ENCODE measurements around the gene BANK1.

Gene BANK1
- 0 to 0.24 reads per million in 2 donors for total RNA-seq

- DNase-seq = no peak
These were observed at the start of gene BANK1 for GRCh38 chr4:101790521-101791181. BANK1 (plus strand) TSS chr4:101790730; CDS start chr4:101790881, 151 bp downstream.

DNA sequence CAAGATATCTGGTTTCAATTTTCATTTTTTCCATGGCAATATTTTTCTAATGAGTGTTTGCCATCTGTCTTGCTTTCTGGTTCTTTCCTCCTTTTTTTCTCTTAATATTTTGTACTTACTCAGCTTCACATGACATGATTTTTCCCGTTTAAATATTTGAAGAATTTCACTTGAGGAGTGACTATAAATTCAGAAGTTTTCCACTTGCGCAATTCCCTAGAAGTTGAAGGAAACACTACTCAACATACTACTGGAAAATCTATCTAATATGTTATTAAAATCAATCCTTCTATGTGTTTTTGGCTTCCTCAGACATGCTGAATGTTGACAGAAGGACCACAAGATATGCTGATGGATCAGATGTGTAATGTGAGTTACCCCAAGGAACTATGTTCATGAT is 36.8 kb upstream of the BANK1 start:
- DNase-seq = no peak

DNA sequence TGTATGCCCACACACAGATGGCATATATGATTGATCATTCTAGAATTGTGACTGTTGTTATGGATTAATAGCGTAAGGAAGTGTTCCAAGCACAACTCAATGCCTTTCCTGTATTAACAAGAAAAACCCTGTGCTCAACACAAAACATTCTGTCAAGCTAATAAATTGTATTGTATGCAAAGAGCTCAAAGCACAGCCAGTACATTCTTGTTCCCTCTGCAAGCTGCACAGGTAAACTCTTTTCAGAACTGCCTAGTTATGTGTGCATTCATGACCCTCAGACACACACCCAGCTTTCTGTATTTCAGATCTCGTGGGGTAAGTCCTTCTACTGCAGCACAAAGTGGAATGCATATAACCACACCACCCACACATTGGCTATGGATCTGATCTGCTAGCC is 34.3 kb upstream of the BANK1 start:
- DNase-seq = no peak

GRCh38 chr4:101761405-101761804 is 29.1 kb upstream of the BANK1 start:
- DNase-seq = no peak

GRCh38 chr4:101762025-101762424 is 28.5 kb upstream of the BANK1 start:
- no peak for DNase-seq

GRCh38 chr4:101762534-101762933 is 28.0 kb upstream of the BANK1 start:
- no peak for DNase-seq

DNA sequence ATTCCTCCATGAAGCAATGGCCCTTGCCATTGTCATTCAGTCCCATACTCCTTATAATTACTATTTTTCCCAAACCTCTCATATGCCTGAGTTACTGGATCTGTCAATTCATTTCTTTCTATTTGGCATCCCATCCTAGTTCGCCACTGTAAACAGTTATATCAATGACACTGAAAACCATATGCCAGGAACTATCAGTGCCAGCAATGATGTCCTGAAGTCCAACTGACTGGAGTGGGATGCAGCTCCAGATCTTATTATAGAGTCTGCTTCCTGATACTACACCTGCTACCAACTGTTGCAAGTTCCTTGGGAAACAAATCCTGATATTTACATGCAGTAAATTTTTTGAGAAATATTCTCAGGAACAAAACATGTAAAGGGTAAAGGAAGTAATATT is 27.0 kb upstream of the BANK1 start:
- no peak for DNase-seq

DNA sequence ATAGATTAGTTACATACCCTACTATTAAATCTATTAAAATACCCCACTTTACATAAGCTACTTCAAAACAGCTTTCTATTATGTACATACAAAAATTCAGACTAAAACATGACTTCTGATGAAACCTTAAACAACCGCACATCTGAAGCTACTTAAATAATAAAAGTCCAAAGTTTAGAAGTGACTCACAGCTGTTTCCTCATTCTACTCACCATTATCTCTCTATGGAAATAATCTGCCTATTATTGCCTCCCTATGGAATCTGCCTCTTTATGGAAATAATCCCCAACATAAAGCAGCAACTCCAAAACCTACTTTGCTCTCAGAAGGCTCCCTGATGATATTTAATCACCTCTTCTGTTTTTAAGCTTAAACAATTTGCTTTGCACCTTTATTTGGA is 15.7 kb upstream of the BANK1 start:
- DNase-seq = no peak

DNA sequence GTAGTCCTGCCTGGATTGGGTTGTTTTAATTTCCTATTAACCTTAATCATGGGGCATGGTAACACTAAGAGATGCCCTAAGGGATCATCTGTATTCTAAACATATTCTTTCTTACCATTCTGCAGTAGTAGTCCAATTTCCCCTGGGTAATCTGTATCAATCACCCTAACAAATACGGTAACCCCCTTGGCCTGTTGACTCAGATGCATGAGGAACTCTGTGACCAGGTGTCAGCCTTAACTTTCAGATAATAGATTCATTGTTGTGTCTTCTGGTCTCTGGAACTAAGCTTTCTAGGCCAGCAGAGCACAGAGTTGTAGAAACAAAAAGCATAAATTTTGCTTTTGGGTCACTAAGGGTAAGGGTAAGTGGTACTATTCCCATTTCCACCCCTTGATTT is 13.1 kb upstream of the BANK1 start:
- DNase-seq = no peak

DNA sequence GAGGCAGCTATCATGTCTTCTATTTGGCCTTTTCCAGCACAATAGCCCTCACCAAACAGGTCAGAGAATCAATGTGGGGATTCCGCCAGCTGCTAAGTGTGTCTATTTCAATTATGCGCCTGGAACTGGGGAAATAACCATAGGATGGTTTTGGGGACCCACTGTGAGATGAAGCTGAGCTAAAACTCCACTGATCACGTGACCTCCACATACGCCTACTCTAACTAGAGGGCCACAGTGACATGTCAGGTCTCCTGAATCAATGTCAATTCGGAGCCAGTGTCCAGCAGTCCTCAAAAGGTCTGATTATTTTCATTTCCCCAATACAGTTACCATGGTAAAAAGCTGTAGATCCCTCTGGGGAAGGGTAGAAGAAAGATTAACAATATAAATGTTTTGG is 10.2 kb upstream of the BANK1 start:
- DNase-seq = no peak

DNA sequence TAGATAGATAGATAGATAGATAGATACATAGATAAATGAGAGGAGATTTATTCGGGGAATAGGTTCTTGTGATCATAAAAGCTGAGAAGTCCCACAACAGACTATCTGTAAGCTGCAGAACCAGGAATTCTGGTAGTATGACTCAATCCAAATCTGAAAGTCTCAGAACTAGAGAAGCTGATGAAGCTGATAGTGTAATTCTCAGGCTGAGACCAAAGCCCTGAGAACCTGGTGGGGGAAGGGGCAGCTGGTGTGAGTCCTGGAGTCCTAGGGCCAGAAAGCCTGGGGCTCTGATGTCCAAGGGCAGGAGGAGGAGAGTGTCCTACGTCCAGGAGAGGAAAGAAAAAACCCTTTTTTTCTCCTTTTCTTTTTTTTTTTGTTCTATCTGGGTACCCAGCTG is 8.0 kb upstream of the BANK1 start:
- DNase-seq = no peak

- no peak for DNase-seq
These were observed 5.6 kb upstream of the BANK1 start for GRCh38 chr4:101784957-101785356.

GRCh38 chr4:101785486-101785885 is 5.0 kb upstream of the BANK1 start:
- no peak for DNase-seq

GRCh38 chr4:101787701-101788316 is 2.7 kb upstream of the BANK1 start:
- DNase-seq = no peak

- DNase-seq = no peak
These were observed 640 bp downstream of the BANK1 start for GRCh38 chr4:101791182-101791558.

DNA sequence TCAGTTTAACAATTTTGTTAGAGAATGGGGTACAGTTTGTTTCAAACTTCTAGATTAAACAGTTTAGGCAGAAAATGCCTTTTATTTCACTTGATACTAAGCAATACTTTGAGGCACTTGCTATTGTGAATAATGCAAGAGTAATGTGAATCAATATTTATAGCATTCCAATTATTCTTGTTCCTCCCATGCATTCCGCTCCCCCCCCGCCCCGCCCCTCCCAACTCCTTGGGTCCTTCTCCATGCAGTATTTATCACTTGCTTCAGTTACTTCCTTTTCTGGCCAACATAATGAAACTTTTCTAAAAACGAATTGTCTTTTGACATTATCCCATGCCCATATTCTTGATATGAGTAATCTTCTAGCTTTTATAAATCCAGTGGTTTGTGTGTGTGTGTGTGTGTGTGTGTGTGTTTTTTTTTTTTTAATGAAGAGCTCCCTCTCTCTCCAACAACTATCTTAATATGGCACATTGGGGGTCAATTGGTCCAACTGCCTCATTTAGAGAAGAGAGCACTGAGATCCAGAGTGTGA is 1.6 kb downstream of the BANK1 start:
- DNase-seq = no peak

DNA sequence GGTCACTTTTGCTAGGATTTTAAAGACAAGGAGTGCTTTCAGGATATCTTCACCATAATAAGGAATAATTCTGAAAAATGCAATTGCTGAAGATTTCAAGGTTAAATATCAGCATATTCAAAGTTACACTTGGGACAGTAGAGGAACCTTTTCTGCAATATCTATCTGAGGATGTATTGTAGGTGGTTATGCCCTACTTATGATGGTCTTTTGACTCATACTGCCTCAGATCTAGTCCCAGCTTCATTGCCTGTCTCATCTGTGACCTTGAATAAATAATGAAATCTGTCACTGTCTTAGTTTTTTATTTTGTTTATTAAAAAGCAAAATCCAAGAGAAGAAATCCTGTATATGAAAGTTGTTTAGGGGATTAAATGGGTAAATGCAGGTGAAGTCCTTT is 2.9 kb downstream of the BANK1 start:
- DNase-seq = no peak

DNA sequence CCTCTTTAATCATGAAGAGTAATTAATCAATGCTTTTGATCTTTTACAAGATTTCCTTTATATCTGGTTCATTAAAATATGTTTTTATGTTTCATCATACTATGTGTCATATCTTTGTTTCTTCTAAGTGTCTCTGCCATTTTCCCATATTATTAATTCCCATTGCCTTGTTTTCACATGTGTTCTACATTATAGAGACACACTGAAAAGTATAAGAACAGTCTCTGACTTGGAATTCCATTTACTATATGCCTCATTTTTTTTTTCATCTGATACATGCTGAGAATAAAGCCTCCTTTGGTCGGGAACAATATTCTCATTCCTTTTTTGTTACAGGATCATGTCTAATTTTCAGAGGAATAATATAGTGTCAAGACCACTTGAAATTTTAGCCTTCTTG is 4.3 kb downstream of the BANK1 start:
- no peak for DNase-seq

- no peak for DNase-seq
These were observed 5.2 kb downstream of the BANK1 start for GRCh38 chr4:101795704-101796103.

- DNase-seq = no peak
These were observed 11.4 kb downstream of the BANK1 start for GRCh38 chr4:101801958-101802357.

DNA sequence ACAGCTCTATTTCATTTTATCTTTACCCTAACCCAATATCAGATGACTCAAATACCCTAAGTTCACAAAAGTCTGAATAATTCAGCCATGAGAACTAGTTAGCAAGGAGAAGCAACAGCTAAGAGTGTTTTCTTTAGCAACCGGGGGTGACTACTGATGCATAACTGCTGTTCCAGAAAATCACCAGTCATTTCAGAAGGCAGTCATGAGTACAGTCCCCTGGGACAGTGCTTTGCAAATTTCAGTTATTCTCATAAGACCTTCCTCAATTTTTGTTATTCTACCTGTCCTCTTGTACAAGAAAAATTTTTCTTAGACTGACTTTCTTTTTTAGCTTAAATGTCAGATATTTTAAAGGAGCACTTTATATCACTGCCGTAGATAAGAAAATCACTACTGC is 16.4 kb downstream of the BANK1 start:
- no peak for DNase-seq

DNA sequence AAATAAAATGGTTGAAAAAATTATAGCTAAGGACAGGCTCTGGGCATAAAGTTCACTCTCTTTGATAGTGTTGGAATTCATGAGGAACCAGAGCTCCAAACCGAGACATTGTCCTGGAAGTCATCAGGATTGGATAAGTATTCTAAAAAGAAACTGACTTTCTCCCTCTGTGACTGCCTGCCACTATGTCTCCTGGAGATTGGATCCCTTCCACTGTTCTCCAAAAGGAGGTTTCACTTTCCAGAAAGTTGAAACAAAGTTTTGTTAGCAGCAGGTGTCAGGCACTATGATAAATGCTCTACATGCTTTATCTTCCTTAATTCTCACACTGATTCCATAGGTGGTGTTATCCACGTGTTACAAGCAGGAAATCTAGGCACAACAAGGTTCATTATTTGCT is 16.8 kb downstream of the BANK1 start:
- DNase-seq = no peak

DNA sequence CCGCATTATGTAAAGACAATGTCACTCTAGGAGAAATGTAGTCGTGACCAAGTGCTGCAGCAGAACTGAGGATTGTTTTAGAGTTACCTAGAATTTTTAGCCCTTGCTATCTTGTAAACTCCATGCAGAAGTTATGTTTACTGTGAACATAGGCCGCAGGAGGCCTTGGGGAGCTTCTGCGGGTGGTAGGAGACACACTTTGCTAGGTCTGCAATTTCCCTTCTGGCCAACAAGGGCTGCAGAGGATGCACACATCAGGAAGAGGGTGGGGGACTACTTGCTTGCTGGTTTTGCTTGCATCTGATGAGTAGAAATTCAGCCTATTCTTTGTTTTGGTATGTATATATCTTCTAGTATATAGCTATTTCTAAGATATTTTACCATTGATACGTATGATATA is 23.1 kb downstream of the BANK1 start:
- no peak for DNase-seq

GRCh38 chr4:101818362-101818761 is 27.8 kb downstream of the BANK1 start:
- DNase-seq = no peak

DNA sequence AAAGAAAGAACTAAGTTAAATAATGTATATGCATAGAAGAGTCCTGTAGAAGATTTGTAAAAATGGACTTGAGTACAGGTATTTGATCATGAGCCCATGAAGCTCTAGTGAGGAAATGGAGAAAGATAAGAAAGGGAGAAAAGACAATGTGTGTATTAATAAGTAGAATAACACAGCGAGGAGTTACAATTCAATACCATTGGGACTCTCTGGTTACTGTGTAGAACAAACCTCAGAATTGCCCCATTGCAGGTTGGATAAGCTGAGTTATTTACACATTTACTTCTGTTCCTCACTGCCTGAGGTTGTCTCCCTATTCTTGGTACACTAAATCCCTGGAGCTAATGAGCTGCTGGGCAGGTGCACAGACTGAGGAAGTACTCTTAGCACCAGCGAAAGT is 33.3 kb downstream of the BANK1 start:
- no peak for DNase-seq

Measured in T-helper 9 cell (primary cell).